Measurements from ENCODE around the gene RAX.
A peak's percentile ranks its signal among the peaks of the same experiment; 100 is the strongest.
"Not testable (repeated sequence)": the region's sequence is repeated elsewhere in the genome, so short reads cannot be mapped to it uniquely, and the experiment has no call there.

Gene RAX

GRCh38 chr18:59263661-59264060, 9.6 kb downstream of the RAX start:
- no peak for TF ChIP-seq EZH2phosphoT487 (IDR thresholded peaks at IDR 0.05; ENCODE audit: borderline replicate concordance, low read length)
- TF ChIP-seq CTCF (IDR thresholded peaks at IDR 0.05; ENCODE audit: low read depth, low read length, poor library complexity, severe bottlenecking): no peak
- Histone ChIP-seq H3K4me1 (ENCODE audit: control insufficient read depth, low read length) (no peaks in the 10 kb centered on the region), H3F3A (ENCODE audit: control insufficient read depth, insufficient read depth) (no peaks in the 10 kb centered on the region), H3K9me3 (ENCODE audit: control insufficient read depth, insufficient read depth, low read length) (no peaks in the 10 kb centered on the region), H3K9me2 (replicated peaks; ENCODE audit: control insufficient read depth, low read length) (no peaks in the 10 kb centered on the region), H3K79me2 (ENCODE audit: control insufficient read depth, low read length) (no peaks in the 10 kb centered on the region), H3K4me2 (ENCODE audit: low read length) (no peak overlapping the region), H3K27me3 (ENCODE audit: control insufficient read depth, low read length) (peaks cover 3% of the 10 kb centered on the region; the same call in 1 of the 2 replicates), H4K20me1 (ENCODE audit: control insufficient read depth, insufficient read depth, low read depth, low read length) (no peaks in the 10 kb centered on the region), H3K27ac (ENCODE audit: low read depth, low read length) (no peak overlapping the region), H3K4me3 (ENCODE audit: low read length) (no peak overlapping the region), H3K36me3 (ENCODE audit: control insufficient read depth, low read length) (no peaks in the 10 kb centered on the region)

- H3K36me3 ChIP-seq (ENCODE audit: control insufficient read depth, low read length); H3K79me2 ChIP-seq (ENCODE audit: control insufficient read depth, low read length); H3K4me2 ChIP-seq (ENCODE audit: low read length); H3K9me3 ChIP-seq (ENCODE audit: control insufficient read depth, insufficient read depth, low read length); H3K27me3 ChIP-seq (ENCODE audit: control insufficient read depth, low read length); H3K9me2 ChIP-seq (replicated peaks; ENCODE audit: control insufficient read depth, low read length); H4K20me1 ChIP-seq (ENCODE audit: control insufficient read depth, insufficient read depth, low read depth, low read length); H3K4me1 ChIP-seq (ENCODE audit: control insufficient read depth, low read length); H3F3A ChIP-seq (ENCODE audit: control insufficient read depth, insufficient read depth); H3K4me3 ChIP-seq (ENCODE audit: low read length); H3K27ac ChIP-seq (ENCODE audit: low read depth, low read length): not testable (repeated sequence)
These were observed 11.0 kb downstream of the RAX start for GRCh38 chr18:59262243-59262642.

GRCh38 chr18:59261842-59262241, 11.4 kb downstream of the RAX start:
- not testable (repeated sequence) for H3K4me3 ChIP-seq (ENCODE audit: low read length); H3K9me2 ChIP-seq (replicated peaks; ENCODE audit: control insufficient read depth, low read length); H3K27ac ChIP-seq (ENCODE audit: low read depth, low read length); H3K4me1 ChIP-seq (ENCODE audit: control insufficient read depth, low read length); H3K9me3 ChIP-seq (ENCODE audit: control insufficient read depth, insufficient read depth, low read length); H3F3A ChIP-seq (ENCODE audit: control insufficient read depth, insufficient read depth); H3K36me3 ChIP-seq (ENCODE audit: control insufficient read depth, low read length); H3K79me2 ChIP-seq (ENCODE audit: control insufficient read depth, low read length); H3K4me2 ChIP-seq (ENCODE audit: low read length); H4K20me1 ChIP-seq (ENCODE audit: control insufficient read depth, insufficient read depth, low read depth, low read length); H3K27me3 ChIP-seq (ENCODE audit: control insufficient read depth, low read length)

GRCh38 chr18:59255491-59255890, 17.8 kb downstream of the RAX start:
- H3K9me2 ChIP-seq (replicated peaks; ENCODE audit: control insufficient read depth, low read length); H3F3A ChIP-seq (ENCODE audit: control insufficient read depth, insufficient read depth); H3K4me3 ChIP-seq (ENCODE audit: low read length); H3K4me1 ChIP-seq (ENCODE audit: control insufficient read depth, low read length); H3K4me2 ChIP-seq (ENCODE audit: low read length); H4K20me1 ChIP-seq (ENCODE audit: control insufficient read depth, insufficient read depth, low read depth, low read length); H3K36me3 ChIP-seq (ENCODE audit: control insufficient read depth, low read length); H3K9me3 ChIP-seq (ENCODE audit: control insufficient read depth, insufficient read depth, low read length); H3K27ac ChIP-seq (ENCODE audit: low read depth, low read length); H3K79me2 ChIP-seq (ENCODE audit: control insufficient read depth, low read length); H3K27me3 ChIP-seq (ENCODE audit: control insufficient read depth, low read length): not testable (repeated sequence)

- no peak overlapping the region for H3K4me2 ChIP-seq (ENCODE audit: low read length)
- peaks cover 12% of the 10 kb centered on the region; the same call in 1 of the 2 replicates for H3K27me3 ChIP-seq (ENCODE audit: control insufficient read depth, low read length)
- H3K36me3 ChIP-seq (ENCODE audit: control insufficient read depth, low read length): no peaks in the 10 kb centered on the region
- TF ChIP-seq EZH2phosphoT487 (IDR thresholded peaks at IDR 0.05; ENCODE audit: borderline replicate concordance, low read length) (no peak), CTCF (IDR thresholded peaks at IDR 0.05; ENCODE audit: low read depth, low read length, poor library complexity, severe bottlenecking) (peak; percentile 71)
- no peaks in the 10 kb centered on the region for H3F3A ChIP-seq (ENCODE audit: control insufficient read depth, insufficient read depth)
- no peaks in the 10 kb centered on the region for H3K9me3 ChIP-seq (ENCODE audit: control insufficient read depth, insufficient read depth, low read length)
- H4K20me1 ChIP-seq (ENCODE audit: control insufficient read depth, insufficient read depth, low read depth, low read length): no peaks in the 10 kb centered on the region
- H3K27ac ChIP-seq (ENCODE audit: low read depth, low read length): no peak overlapping the region
- no peaks in the 10 kb centered on the region for H3K79me2 ChIP-seq (ENCODE audit: control insufficient read depth, low read length)
- H3K4me3 ChIP-seq (ENCODE audit: low read length): no peak overlapping the region
- no peaks in the 10 kb centered on the region for H3K9me2 ChIP-seq (replicated peaks; ENCODE audit: control insufficient read depth, low read length)
- H3K4me1 ChIP-seq (ENCODE audit: control insufficient read depth, low read length): no peaks in the 10 kb centered on the region
These were observed 24.0 kb downstream of the RAX start for GRCh38 chr18:59249199-59249774.

Measured in DOHH2 (cell line).